NCI-H82 treated with DMSO at 0.1 percent for 48 hours (cell line): ENCODE data around the gene ZNF423.
A peak's percentile ranks its signal among the peaks of the same experiment; 100 is the strongest.
"Not testable (repeated sequence)": the region's sequence is repeated elsewhere in the genome, so short reads cannot be mapped to it uniquely, and the experiment has no call there.

ENCODE experiments used
- DNase-seq: peaks from one replicate; lab custom pipeline; 2025; ENCODE audit not compliant: unreplicated experiment; lab: John Stamatoyannopoulos, UW

Gene ZNF423

DNA sequence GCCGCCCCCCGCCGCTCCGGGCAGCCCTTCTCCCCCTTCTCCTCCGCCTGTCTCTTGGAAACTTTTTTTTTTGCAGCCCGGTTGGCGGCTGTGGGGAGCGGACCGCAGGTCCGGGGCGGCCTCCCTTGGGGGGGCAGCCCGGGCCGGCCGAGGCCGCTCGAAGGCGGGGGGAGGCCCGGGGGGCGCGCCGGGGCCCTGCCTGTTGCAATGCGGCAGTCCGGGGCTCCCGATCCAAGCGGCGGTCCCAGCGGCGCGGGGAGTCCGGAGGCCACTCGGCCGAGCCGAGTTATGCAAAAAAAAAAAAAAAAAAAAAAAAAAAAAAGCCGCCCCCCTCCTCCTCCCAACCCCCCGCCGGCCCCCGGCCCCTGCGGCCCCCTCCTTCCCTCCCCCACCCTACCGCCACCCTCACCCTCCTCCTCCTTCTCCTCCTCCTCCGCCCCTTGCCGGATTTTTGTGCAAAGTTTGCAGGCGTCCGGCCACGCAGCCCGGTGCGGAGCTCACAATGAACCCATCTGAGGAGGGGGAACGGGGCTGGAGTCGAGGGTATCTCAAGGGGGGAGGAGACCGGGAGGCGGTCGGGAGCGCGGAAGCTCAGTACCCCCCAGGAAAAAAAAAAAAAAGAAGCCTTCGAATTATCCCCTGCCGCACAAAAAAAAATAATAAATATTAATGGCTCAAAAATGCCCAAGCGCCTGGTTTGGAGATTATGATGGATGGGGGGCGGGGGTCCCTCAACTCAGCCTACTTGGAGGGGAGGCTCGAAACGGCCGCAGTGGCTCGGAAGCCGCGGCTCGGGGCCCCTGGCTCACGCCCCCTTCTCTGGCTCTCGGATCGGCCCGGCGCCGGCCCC, at the start of gene ZNF423:
Gene ZNF423, minus strand, starts transcription at position 291 of the 850 bp plus-strand sequence. CDS start 338 bp downstream, outside the sequence.
- DNase-seq = no peak

- no peak for DNase-seq
These were observed 48.6 kb upstream of the ZNF423 start for GRCh38 chr16:49904348-49905062.

DNA sequence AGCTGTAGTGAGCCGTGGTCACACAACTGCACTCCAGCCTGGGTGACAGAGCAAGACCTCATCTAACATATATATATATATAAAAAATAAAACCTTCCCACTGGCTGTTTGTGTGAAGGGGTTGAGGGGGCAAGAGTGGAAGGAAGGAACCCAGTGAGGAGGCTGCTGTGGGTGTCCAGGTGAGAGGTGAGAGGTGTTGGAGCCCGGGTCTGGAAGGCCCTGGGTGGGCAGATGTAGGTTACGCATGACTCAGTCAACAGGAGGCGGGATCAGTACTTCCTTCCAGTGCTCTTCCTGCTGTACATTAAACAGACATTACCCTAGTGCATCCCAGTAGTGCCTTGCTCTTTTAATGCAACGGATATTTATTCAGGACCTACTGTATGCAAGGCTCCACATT, 47.0 kb upstream of the ZNF423 start:
- no peak for DNase-seq

DNA sequence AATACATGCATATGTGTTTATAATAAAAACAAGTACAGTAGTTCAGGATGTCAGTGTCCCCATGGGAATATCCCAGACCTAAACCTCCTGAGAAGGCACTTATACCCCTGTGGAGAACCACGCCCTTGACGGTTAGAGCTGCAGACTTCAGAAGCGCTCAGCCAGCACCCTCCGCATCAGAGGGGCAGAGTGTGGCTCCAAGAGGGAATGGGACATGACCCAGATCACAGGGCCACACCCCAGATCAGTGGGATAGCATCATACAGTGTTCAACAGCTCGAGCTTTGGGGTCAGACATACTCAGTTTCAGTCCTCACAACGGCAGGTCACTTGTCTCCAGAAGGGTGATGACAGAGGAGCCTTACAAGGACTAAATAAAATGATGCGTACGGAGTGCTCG, 45.8 kb upstream of the ZNF423 start:
- no peak for DNase-seq

- no peak for DNase-seq
These were observed 45.0 kb upstream of the ZNF423 start for GRCh38 chr16:49900875-49901274.

DNA sequence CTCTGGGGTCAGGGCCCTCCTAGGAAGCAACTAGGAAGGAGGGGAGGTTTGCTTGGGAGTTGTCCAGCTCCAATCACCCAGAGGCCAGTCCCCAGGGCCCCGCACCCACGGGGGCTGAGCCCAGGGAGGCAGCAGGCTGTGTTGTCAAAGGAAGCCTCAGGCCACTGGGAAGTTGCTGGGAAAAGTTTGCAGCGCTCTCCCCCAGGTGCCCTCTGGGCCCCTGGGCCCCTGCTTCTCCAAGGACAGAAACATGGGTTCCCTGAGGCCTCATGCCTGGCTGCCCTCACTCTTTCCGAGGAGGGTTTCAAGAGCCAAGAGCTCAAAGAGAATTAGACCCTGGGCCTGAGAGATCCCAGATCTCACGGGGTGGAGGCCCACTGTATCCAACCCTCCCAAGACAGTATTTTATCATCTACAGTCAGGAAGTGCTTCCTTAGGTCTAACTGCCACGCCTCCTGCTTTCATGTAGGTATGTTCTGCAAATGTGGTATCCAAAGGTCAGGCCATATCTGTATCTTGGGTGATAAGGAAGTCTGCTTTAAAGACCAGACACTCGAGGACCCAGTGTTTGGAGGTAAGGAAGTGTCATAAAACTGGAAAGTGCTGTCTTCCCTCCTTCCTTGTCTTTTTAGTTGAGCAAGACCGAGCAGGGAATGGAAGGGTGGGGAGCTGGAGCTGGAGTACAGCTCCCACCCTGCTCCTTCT, 44.2 kb upstream of the ZNF423 start:
- DNase-seq = no peak

DNA sequence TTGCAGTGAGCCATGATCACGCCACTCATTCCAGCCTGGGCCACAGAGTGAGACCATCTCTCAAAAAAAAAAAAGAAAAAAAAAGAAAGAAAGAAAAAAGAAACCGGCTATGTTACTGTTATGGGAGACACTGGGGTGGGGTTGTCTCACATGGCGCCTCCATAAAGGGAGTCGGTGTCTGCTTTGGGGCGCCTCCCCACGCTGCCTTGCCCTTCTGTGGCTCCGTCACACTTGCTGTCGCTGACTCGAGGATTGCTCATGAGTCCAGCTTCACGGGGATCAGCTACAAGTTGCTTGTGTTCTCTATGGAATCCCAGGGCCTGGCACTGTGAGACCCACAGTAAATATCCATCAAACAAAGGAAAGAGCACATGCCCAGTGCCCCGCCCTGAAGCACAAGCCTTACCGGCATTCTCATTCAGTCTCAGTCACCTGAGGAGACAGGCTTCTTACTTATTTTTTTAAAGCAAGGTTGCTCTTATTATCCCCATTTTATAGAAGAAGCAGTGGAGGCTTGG, 40.6 kb upstream of the ZNF423 start:
- DNase-seq = no peak

- peak; percentile 22 for DNase-seq
These were observed 35.0 kb upstream of the ZNF423 start for GRCh38 chr16:49890876-49891275.

DNA sequence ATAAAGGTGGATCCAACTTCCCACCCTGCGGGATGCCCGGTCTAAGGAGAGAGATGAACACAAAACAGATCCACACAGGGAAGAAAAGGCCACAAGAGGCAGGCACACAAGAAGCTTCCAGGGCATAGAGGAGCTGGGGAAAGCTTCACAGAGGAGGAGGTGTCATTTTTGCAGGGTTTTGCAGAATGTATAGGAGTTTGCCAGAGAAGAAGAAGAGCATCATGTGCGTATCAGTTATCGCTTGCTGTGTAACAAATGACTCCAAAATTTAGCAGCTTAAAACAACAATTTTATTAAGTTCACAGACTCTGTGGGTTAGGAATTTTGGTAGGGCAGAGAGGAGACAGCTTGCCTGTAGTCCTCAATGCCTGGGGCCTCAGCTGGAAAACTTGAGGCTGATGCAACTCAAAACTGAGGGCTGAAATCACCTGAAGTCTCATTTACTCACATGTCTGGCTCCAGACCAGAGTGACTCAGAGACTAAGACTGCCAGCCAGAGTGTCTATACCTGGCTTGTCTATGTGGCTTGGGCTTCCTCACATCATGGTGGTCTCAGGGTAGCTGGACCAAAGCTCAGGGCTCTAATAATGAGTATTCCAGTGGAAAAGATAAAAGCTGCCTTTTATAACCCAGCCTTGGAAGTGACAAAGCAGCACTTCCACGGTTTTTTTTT, 33.9 kb upstream of the ZNF423 start:
- DNase-seq = no peak

DNA sequence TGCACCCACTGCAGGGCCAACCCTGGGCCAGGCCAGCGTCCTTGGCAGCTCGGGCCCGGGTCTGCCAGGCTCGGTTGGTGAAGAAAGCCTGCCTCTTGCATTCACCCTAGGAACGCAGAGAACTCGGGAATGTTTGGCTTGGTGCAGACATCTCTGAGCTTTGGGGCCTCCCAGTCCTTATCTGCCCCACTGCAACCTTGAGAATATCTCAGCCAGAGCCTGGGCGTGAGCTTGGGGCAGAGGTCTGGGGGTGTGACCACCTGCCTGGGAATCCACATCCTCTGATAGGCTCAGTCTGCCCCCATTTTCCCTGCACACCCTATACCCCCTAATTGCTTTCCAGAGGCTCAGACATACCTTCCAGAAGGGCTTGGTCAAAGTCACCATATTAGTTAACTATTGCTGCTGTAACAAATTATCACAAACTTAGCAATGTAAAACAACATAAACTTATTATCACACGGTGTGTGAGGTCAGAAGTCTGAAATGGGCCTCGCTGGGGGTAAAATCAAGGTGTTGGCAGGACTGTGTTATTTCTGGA, 30.7 kb upstream of the ZNF423 start:
- no peak for DNase-seq

- DNase-seq = no peak
These were observed 28.4 kb upstream of the ZNF423 start for GRCh38 chr16:49884033-49885015.

DNA sequence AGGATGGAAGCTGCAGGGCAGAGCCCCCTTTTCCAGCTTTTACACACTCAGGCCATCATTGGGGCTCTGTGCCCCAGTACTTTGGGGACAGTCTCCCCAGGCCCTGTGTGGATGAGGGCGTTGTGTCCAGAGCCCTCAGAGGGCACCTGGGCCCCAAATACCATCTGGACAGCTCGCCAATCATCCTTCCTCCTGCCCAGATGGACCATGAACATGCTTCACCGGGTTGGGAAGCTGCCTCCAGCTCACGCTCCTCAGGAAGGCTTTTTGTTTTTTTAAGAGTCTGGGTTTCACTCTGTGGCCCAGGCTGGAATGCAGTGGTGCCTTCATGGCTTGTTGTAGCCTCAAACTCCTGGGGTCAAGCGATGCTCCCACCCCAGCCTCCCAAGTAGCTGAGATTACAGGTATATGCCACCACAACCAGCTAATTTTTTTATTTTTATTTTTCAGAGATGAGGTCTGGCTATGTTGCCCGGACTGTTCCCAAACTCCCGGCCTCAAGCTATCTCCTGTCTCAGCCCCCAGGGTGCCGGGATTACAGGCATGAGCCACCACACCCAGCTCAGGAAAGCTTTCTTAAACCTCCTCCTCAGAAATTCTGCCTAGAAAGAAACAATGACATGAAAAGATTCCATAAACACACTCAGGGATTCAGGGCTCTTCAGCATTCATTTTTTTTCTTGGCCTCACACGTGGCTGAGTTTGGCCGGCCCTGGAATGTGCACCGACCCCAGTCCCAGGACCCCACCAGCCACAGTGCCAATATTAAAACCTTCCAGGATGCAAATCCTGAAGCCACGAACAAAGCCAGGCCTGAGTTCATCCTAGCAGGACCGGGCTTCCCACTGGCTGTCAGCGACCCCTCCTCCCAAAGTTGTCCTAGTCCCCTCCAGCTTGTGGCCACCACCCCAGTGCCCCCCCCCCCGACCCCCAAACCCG, 27.4 kb upstream of the ZNF423 start:
- DNase-seq = no peak

DNA sequence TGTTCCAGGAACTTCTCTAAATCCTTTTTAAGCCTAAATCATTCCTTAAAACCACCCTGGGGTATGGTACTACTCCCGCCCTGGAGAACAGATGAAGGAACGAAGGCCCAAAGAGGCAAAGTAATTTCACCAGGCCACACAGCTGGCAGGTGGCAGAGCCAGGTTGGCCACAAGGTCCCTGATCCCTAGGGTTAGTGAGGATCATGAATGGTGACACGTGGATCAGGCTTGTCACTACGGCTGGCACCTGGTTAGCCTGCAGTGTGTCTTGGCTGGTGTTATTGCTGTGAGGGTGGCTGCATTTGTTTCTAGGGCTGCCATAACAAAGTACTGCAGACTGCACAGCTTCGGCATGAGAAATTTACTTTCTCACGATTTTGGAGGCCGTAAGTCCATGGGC, 26.0 kb upstream of the ZNF423 start:
- DNase-seq = no peak

DNA sequence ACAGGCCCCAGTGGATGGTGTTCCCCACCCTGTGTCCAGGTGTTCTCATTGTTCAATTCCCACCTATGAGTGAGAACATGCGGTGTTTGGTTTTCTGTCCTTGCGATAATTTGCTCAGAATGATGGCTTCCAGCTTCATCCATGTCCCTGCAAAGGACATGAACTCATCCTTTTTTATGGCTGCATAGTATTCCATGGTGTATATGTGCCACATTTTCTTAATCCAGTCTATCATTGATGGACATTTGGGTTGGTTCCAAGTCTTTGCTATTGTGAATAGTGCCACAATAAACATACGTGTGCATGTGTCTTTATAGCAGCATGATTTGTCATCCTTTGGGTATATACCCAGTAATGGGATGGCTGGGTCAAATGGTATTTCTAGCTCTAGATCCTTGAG, 22.6 kb upstream of the ZNF423 start:
- DNase-seq = not testable (repeated sequence)

- DNase-seq = no peak
These were observed 20.8 kb upstream of the ZNF423 start for GRCh38 chr16:49876716-49877129.

DNA sequence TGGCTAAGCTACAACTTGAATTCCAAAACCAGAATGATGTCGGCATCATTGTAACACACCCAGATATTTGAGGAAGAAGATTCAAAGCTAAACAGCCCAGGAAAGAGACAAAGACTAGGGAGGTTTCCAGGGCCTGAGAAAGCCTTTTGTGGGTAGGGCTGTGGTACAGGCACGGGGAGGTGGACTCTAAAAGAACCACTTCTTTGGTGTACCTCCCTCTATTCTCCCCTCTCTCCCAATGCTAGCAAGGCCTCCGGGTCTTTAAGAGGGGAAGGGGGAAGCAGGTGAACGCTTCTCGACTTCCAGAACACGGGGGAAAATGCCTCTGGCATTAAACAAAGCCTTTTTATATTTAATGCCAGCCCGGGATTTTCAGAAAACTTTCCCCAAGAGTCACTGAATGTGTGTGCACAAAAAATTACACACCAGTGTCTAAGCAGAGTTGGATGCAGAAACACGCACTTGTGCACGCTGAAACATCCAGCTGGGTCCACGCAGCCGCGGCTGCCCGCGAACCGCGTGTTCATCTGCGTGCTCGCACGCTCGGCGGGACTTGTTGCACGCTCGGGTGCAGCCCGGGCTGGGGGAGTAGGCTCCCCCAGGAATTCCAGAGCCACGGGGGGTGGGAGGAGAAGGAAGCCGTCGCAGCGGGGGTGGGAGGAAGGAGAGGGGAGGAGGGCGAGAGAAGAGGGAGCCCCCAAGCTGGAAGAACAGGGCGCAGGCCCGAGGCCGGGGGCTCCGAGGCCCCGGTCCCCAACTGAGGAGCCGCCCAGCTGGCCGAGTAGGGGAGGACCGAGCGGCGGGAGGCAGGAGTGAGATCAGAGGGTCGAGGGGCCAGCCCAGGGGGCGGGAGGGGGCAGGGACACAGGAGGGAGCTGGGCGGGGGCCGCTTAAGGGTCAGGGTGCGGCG, 20.1 kb upstream of the ZNF423 start:
- no peak for DNase-seq

- no peak for DNase-seq
These were observed 18.8 kb upstream of the ZNF423 start for GRCh38 chr16:49874613-49875237.
